ENCODE measurements around the gene UBQLN2. TPM values are rescaled to one million over a fixed set of nuclear protein-coding genes. Genes with fewer than 3 reads are reported as not detected.
"Not testable (repeated sequence)": the region's sequence is repeated elsewhere in the genome, so short reads cannot be mapped to it uniquely, and the experiment has no call there.

Gene UBQLN2
- total and polyA plus RNA-seq, 7 donors = 14.4 to 34.1 (median 27.3) TPM

GRCh38 chrX:56588397-56589188, 25.2 kb downstream of the UBQLN2 start:
- no peaks in the 10 kb centered on the region for H3K4me1 ChIP-seq
- H3K36me3 ChIP-seq (ENCODE audit: insufficient read depth in 1 of 2, low read depth in 1 of 2) = no peaks in the 10 kb centered on the region
- no peak for ATAC-seq
- H3K27me3 ChIP-seq (ENCODE audit: insufficient read depth in 3 of 3, low read length in 2 of 3) = no peaks in the 10 kb centered on the region
- TF ChIP-seq CTCF (IDR thresholded peaks at IDR 0.05) = no peak
- peaks cover 12% of the 10 kb centered on the region for H3K9me3 ChIP-seq
- intact Hi-C loops (cut with DNase I) = no loop called here
- H3K4me3 ChIP-seq = no peak overlapping the region
- H3K27ac ChIP-seq = no peak overlapping the region
- DNase-seq = no peak
- WGBS, 3 donors = 86 to 93% (median 93%) methylated on average over 11 of the region's 11 CpGs

GRCh38 chrX:56591830-56592229, 28.4 kb downstream of the UBQLN2 start:
- H3K36me3 ChIP-seq (ENCODE audit: insufficient read depth in 1 of 2, low read depth in 1 of 2); intact Hi-C loops (cut with DNase I); H3K4me3 ChIP-seq; H3K4me1 ChIP-seq; H3K27ac ChIP-seq; H3K27me3 ChIP-seq (ENCODE audit: insufficient read depth in 3 of 3, low read length in 2 of 3); DNase-seq; ATAC-seq: not testable (repeated sequence)
- 89 to 100% (median 98%) methylated on average over 2 of the region's 2 CpGs for WGBS, 3 donors
- H3K9me3 ChIP-seq = peaks cover 12% of the 10 kb centered on the region

GRCh38 chrX:56600141-56600540, 36.7 kb downstream of the UBQLN2 start:
- H3K4me1 ChIP-seq = no peaks in the 10 kb centered on the region
- WGBS, 3 donors = 86 to 97% (median 96%) methylated on average over 2 of the region's 2 CpGs
- intact Hi-C loops (cut with DNase I) = no loop called here

GRCh38 chrX:56600987-56601386, 37.6 kb downstream of the UBQLN2 start:
- DNase-seq (no peak), ATAC-seq (no peak)
- 51 to 96% (median 94%) methylated on average over 3 of the region's 3 CpGs for WGBS, 3 donors
- no peak for TF ChIP-seq CTCF (IDR thresholded peaks at IDR 0.05)
- H3K4me3 ChIP-seq = no peak overlapping the region
- H3K9me3 ChIP-seq = no peaks in the 10 kb centered on the region
- H3K27me3 ChIP-seq (ENCODE audit: insufficient read depth in 3 of 3, low read length in 2 of 3) = peaks cover 0 to 29% (median 0%) of the 10 kb centered on the region in 3 donors
- intact Hi-C loops (cut with DNase I) = no loop called here
- no peaks in the 10 kb centered on the region for H3K36me3 ChIP-seq (ENCODE audit: insufficient read depth in 1 of 2, low read depth in 1 of 2)
- no peak overlapping the region for H3K27ac ChIP-seq
- H3K4me1 ChIP-seq = no peaks in the 10 kb centered on the region

More at GRCh38 chrX:56600141-56600540, 36.7 kb downstream of the UBQLN2 start:
- Histone ChIP-seq H3K4me3 (no peak overlapping the region), H3K27ac (no peak overlapping the region), H3K9me3 (no peaks in the 10 kb centered on the region), H3K36me3 (ENCODE audit: insufficient read depth in 1 of 2, low read depth in 1 of 2) (no peaks in the 10 kb centered on the region), H3K27me3 (ENCODE audit: insufficient read depth in 3 of 3, low read length in 2 of 3) (peaks cover 0 to 29% (median 0%) of the 10 kb centered on the region in 3 donors)
- no peak for ATAC-seq
- no peak for TF ChIP-seq CTCF (IDR thresholded peaks at IDR 0.05)
- DNase-seq = no peak

- H3K36me3 ChIP-seq (ENCODE audit: insufficient read depth in 1 of 2, low read depth in 1 of 2) = no peaks in the 10 kb centered on the region
- H3K4me1 ChIP-seq = no peaks in the 10 kb centered on the region
- H3K4me3 ChIP-seq = no peak overlapping the region
- DNase-seq (no peak), ATAC-seq (no peak)
- TF ChIP-seq CTCF (IDR thresholded peaks at IDR 0.05) = no peak
- peaks cover 0 to 21% (median 0%) of the 10 kb centered on the region in 3 donors for H3K27me3 ChIP-seq (ENCODE audit: insufficient read depth in 3 of 3, low read length in 2 of 3)
- intact Hi-C loops (cut with DNase I) = no loop called here
- 74 to 79% (median 74%) methylated on average over 2 of the region's 2 CpGs for WGBS, 3 donors
- H3K9me3 ChIP-seq = no peaks in the 10 kb centered on the region
- no peak overlapping the region for H3K27ac ChIP-seq
Observed at GRCh38 chrX:56615282-56615681, 51.9 kb downstream of the UBQLN2 start.

Other genes with a start within 250 kb of the UBQLN2 start
- 10 to 100 TPM in 2 of 4 donors, 1 to 10 TPM in 2; 5.3 to 15.6 (median 8.5) TPM for gene NBDY, start 165.6 kb downstream of the UBQLN2 start, total RNA-seq
- gene NBDY, start 165.6 kb downstream of the UBQLN2 start, polyA plus RNA-seq = 1 to 10 TPM; 5.2 to 7.7 (median 6.5) TPM

All from psoas muscle (tissue), 8 donors.